Caki2 (cell line): ENCODE data around the gene FAM89B. TPM values are rescaled to one million over a fixed set of nuclear protein-coding genes. Genes with fewer than 3 reads are reported as not detected.
A peak's percentile ranks its signal among the peaks of the same experiment; 100 is the strongest.

Source experiments
- DNase-seq: peaks from one replicate; pipeline ENCODE4 v3.0.0-alpha.2; 2015; ENCODE audit warnings: low read depth
- in situ Hi-C: cut with HindIII; loops from 2 replicates; pipeline ENCODE4 v1.10.0; 2016; ENCODE audit warnings: low sequenced_read_pairs, low pct_unique_long_range_greater_than_20kb, mixed read lengths
- total RNA-seq: library from RNA; depleted of rRNA; stranded (reverse); fragments of >200 nt; shearing (Covaris generic); gene quantifications from 2 replicates; pipeline ENCODE4 v1.2.3, GENCODE V29; 2014; ENCODE audit warnings: low replicate concordance

The FAM89B gene
- total RNA-seq, 1 experiment from 2014 or later, result 53.5 TPM

DNA sequence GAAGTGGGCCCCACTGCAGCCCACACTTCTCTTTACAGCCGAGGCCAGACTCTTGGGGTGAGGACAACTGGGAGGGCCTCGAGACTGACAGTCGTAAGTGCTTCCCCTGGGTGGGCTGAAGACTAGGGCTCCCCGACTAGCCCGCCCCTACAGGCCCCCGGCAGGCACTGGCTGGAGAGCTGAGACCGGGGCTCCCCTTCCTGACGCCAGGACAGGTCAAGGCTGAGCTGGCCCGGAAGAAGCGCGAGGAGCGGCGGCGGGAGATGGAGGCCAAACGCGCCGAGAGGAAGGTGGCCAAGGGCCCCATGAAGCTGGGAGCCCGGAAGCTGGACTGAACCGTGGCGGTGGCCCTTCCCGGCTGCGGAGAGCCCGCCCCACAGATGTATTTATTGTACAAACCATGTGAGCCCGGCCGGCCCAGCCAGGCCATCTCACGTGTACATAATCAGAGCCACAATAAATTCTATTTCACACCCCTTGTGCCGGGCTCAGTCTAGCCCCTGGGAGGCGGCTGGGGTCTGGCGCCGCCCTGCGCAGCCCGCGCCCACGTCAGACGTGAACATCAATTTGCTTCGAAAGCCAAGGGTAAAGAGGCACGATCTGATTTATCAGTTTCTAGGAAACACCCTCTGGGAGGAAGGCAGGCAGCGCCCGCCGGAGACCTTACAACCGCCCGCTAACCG is 34.0 kb upstream of the FAM89B start:
- in situ Hi-C loops, result no loop called here
- DNase-seq, result no peak

DNA sequence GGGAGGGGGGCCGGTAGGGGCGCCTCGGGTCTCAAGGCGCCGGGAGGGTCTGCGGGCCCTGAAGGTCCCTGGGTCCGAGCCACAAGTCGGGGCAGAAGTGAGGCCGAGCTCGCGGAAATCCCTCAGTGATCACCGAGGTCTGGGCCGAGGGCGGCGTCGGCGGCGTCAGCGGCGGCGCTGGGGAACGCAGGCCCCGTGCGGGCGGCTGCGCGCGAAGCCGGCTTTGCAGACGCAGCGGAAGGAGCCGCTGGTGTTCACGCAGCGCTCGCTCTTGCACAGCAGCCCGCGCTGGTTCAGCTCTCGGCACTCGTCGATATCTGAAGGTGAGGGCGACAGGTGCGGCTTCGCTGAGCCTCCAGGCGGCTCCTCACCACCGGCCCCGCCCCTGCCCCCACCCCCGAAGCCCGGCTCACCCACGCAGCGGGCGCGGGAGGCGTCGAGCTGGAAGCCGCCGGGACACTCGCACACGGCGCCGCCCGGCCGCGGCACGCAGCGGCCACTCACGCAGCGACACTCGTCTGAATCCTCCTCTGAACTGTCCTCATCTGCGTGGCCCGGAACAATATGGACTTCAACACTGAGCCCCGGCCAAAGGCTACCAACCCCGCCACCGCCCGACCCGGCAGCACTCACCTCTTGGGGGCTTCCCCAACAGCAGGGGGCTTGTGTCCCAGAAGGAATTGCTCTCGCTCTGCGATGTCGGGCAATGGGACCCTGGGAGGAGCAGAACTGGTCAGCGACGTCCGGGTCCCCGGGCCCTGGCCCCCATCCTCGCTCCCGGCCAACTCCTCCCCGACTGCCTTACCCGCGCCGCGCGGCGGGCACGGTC is 33.2 kb upstream of the FAM89B start:
- in situ Hi-C loops, result no loop called here

DNA sequence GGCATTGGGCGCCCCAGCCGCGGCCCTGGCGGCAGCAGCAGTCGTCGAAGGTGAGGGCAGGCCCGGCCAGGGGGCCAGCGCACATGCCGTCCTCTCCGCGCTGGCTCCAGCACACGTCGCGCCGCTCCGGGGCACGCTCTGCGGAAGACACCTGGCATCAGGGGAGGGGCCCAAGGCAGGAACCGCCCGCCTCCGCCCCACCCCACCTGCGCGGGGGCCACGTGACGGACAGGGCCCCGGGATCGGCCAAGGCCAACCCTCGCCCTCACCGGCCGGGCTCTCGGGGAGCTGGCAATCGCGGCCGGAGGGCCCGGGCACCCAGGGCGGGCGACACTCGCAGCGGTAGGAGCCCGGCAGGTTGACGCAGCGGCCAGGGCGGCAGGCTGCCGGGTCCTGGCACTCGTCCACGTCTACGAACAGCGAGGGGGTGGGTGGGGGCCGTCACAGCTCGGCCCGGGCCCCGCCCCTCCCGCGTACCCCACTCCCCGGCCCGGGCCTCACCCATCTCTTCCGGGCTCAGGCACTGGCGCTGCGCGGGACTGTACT is 32.5 kb upstream of the FAM89B start:
- in situ Hi-C loops, result no loop called here
- DNase-seq, result no peak

More for the DNA sequence above, 33.2 kb upstream of the FAM89B start:
- DNase-seq, result no peak

- peak; percentile 84 for DNase-seq
- in situ Hi-C loops, result no loop called here
These were observed 31.8 kb upstream of the FAM89B start for GRCh38 chr11:65540290-65541092.

GRCh38 chr11:65541093-65541982 is 31.0 kb upstream of the FAM89B start:
- in situ Hi-C loops, result no loop called here
- no peak for DNase-seq

DNA sequence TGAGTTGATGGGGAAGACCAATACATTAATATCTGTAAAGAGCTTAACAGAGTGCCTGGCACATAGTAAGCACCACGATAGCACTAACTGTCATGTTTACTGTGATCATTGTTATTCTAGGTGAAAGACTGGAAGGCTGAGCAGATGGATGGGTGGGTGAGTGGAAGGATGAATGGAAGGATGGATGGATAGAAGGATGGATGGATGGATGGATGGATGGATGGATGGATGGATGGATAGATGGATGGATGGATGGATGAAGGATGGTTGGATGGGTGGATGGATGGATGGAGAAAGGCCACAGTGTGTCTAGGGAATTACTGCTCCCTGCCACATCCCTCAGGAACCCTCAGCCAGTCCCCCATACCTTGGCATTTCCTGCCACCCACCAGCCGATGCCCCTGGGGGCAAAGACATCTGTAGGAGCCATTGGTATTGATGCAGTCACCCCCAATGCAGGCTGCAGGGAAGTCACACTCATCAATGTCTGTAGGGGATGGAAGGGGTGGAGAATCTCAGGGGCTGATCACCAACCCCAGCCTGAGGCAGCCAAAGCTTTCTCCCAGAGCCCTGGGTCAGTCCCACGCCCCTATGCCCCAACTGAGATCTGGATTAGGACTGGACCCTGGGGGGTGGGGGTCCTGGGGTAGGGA is 29.5 kb upstream of the FAM89B start:
- no peak for DNase-seq
- in situ Hi-C loops, result no loop called here

- in situ Hi-C loops, result no loop called here
- DNase-seq, result no peak
These were observed 26.5 kb upstream of the FAM89B start for GRCh38 chr11:65545853-65546216.

DNA sequence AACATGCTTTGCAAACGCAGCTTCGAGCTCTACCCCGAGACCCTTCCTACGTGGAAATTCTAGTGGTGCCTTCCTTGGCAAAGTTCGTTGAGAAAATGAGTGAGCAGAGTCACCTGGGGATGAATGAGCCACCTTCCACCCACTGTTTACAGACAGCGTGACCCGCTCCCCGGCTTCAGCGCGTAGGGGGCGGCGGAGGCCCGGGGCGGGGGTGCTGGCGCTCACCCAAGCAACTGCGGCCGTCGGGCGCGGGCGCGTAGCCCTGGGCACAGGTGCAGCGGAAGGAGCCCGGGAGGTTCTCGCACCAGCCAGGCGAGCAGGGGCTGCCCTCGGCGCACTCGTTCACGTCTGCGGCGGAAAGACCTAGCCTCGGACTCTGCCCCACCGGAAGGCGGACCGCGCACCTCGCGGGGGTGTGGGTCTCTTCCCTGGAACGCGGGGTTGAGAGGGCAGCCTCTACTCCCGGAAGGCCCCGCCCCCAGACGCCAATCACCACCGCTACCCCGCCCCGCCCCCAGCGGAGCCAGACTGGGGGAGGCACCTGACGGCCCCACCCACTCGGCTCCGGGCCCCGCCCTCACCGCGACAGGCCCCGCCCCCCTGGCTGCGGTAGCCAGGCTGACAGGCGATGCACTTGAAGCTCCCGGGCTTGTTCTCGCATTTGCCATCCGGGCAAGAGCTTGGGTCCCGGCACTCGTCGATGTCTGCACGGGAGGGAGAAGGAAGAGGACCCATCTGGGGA is 25.9 kb upstream of the FAM89B start:
- DNase-seq, result no peak
- in situ Hi-C loops, result no loop called here

GRCh38 chr11:65547446-65548125 is 24.8 kb upstream of the FAM89B start:
- DNase-seq, result no peak
- in situ Hi-C loops, result no loop called here

GRCh38 chr11:65548395-65548794 is 23.9 kb upstream of the FAM89B start:
- no peak for DNase-seq
- in situ Hi-C loops, result no loop called here

GRCh38 chr11:65549096-65549495 is 23.2 kb upstream of the FAM89B start:
- peak; percentile 54 for DNase-seq
- in situ Hi-C loops, result no loop called here

- in situ Hi-C loops, result no loop called here
- DNase-seq, result no peak
These were observed 20.6 kb upstream of the FAM89B start for GRCh38 chr11:65551572-65552387.

- in situ Hi-C loops, result no loop called here
- no peak for DNase-seq
These were observed 19.9 kb upstream of the FAM89B start for GRCh38 chr11:65552388-65552951.

DNA sequence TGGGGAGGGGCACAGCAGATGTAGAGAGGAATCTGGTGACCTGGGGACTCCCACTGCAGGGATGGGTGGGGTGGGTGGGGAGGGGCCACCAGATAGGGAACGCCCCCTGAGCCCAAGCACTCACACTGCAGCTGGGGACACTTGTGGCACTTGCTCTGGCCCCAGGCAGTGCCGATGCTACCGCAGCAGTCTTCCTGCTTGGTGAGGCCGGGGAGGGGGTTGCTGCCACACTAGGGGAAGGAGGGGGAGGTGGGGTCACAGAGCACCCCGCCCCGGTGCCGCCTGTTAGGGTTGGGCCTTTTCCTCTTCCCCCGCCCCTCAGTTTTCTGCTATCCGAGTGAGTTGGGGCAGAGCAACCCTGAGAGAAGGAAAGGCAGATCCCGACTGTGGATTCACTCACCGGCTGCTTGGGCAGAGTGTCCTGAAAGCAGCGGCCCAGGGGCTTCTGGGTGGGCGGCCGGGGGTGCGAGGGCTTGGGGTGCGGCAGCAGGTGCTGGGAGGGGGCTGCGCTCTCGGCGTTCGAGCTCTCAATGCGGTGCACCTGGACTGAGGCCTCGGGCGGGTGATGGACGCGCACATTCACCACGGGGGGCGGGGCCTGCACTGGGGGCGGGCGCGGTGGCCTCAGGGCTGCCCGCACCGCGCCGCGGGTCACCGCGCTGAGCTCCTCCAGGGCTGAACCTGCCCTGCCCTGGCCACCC is 18.9 kb upstream of the FAM89B start:
- peak; percentile 51 for DNase-seq
- in situ Hi-C loops, result no loop called here
